Upper lobe of right lung (tissue), 1 donor: ENCODE measurements around the gene SUPT4H1. TPM values are rescaled to one million over a fixed set of nuclear protein-coding genes. Genes with fewer than 3 reads are reported as not detected.
A peak's percentile ranks its signal among the peaks of the same experiment; 100 is the strongest.

ENCODE experiments used
- ATAC-seq: fragments of 200-7000 bp; cut with Tn5 transposase; one replicate; pipeline ENCODE4 v1.9.1; 2020; ENCODE audit warnings: mild to moderate bottlenecking, moderate library complexity
- DNase-seq: peaks from one replicate; pipeline ENCODE4 v3.0.0-alpha.2; 2020
- H3K27ac ChIP-seq: fragments of 200-600 bp; one replicate; pipeline ENCODE4 v1.8.0; 2022
- H3K27me3 ChIP-seq: fragments of 200-600 bp; one replicate; pipeline ENCODE4 v1.8.0; 2022; ENCODE audit warnings: mild to moderate bottlenecking
- H3K36me3 ChIP-seq: fragments of 200-600 bp; one replicate; pipeline ENCODE4 v1.8.0; 2022
- H3K4me1 ChIP-seq: fragments of 200-600 bp; one replicate; pipeline ENCODE4 v1.8.0; 2022
- H3K4me3 ChIP-seq: fragments of 200-600 bp; one replicate; pipeline ENCODE4 v1.8.0; 2022; ENCODE audit warnings: mild to moderate bottlenecking
- H3K9me3 ChIP-seq: fragments of 200-600 bp; one replicate; pipeline ENCODE4 v1.8.0; 2022
- CTCF ChIP-seq: fragments of 200-600 bp; IDR thresholded peaks from one replicate; pipeline ENCODE4 v1.8.0; 2022; ENCODE audit warnings: antibody characterized with exemption
- intact Hi-C: fragments of 100-400 bp; cut with DNase I; formaldehyde crosslinking; loops from one replicate; pipeline ENCODE4 v1.11.0; 2022
- total RNA-seq: library from RNA; stranded (reverse); fragmentation: NEBNext Ultra II Directional; extraction: Animal tissue kit (Norgen Biotek cat#: 25700); gene quantifications from one replicate; pipeline ENCODE4 v1.2.1, GENCODE V29; 2021
- donor health status: DM: no; HTN: yes; CAD: no; lungs with severe emphysema.

Gene SUPT4H1
- total RNA-seq, 1 donor from 2014 or later = 82.4 TPM

- Histone ChIP-seq H3K36me3 (no peaks in the 10 kb centered on the region), H3K9me3 (no peaks in the 10 kb centered on the region), H3K27ac (no peak overlapping the region), H3K27me3 (no peaks in the 10 kb centered on the region), H3K4me3 (no peak overlapping the region), H3K4me1 (peaks cover 15% of the 10 kb centered on the region)
- no peak for TF ChIP-seq CTCF
- intact Hi-C loops = no loop called here
- ATAC-seq (no peak), DNase-seq (no peak)
These were observed 36.5 kb upstream of the SUPT4H1 start for GRCh38 chr17:58388302-58389190.

- Histone ChIP-seq H3K4me1 (peaks cover 16% of the 10 kb centered on the region), H3K27ac (no peak overlapping the region), H3K4me3 (no peak overlapping the region), H3K9me3 (no peaks in the 10 kb centered on the region), H3K27me3 (no peaks in the 10 kb centered on the region), H3K36me3 (no peaks in the 10 kb centered on the region)
- DNase-seq (no peak), ATAC-seq (no peak)
- TF ChIP-seq CTCF = no peak
- intact Hi-C loops = no loop called here
These were observed 35.8 kb upstream of the SUPT4H1 start for GRCh38 chr17:58387834-58388233.

GRCh38 chr17:58386708-58387107 lies 34.7 kb upstream of the SUPT4H1 start:
- no peak overlapping the region for H3K27ac ChIP-seq
- intact Hi-C loops = no loop called here

GRCh38 chr17:58385359-58385899 lies 33.4 kb upstream of the SUPT4H1 start:
- DNase-seq (no peak), ATAC-seq (no peak)
- no peak for TF ChIP-seq CTCF
- Histone ChIP-seq H3K27ac (no peak overlapping the region), H3K9me3 (no peaks in the 10 kb centered on the region), H3K36me3 (no peaks in the 10 kb centered on the region), H3K4me3 (no peak overlapping the region), H3K4me1 (peaks cover 28% of the 10 kb centered on the region), H3K27me3 (no peaks in the 10 kb centered on the region)
- intact Hi-C loops = no loop called here

More at GRCh38 chr17:58386708-58387107, 34.7 kb upstream of the SUPT4H1 start:
- Histone ChIP-seq H3K27me3 (no peaks in the 10 kb centered on the region), H3K4me3 (no peak overlapping the region), H3K9me3 (no peaks in the 10 kb centered on the region), H3K36me3 (no peaks in the 10 kb centered on the region), H3K4me1 (peaks cover 28% of the 10 kb centered on the region)
- DNase-seq (no peak), ATAC-seq (no peak)
- TF ChIP-seq CTCF = no peak

GRCh38 chr17:58384897-58385296 lies 32.9 kb upstream of the SUPT4H1 start:
- peaks cover 31% of the 10 kb centered on the region for H3K4me1 ChIP-seq
- TF ChIP-seq CTCF = no peak
- H3K27ac ChIP-seq = no peak overlapping the region
- no peak for DNase-seq
- intact Hi-C loops = no loop called here
- H3K27me3 ChIP-seq = no peaks in the 10 kb centered on the region
- H3K9me3 ChIP-seq = no peaks in the 10 kb centered on the region
- peak; percentile 47 for ATAC-seq
- H3K4me3 ChIP-seq = no peak overlapping the region
- H3K36me3 ChIP-seq = no peaks in the 10 kb centered on the region
